Stimulated activated CD4-positive, alpha-beta T cell treated with anti-CD3 and anti-CD28 coated beads, Interleukin-4, amount 100 ng/mL, for 24 hours (primary cell): Measurements from ENCODE around the gene SSNA1.

Experiments
- DNase-seq: peaks from one replicate; pipeline ENCODE4 v3.0.0-alpha.2; 2020

SSNA1 gene

DNA sequence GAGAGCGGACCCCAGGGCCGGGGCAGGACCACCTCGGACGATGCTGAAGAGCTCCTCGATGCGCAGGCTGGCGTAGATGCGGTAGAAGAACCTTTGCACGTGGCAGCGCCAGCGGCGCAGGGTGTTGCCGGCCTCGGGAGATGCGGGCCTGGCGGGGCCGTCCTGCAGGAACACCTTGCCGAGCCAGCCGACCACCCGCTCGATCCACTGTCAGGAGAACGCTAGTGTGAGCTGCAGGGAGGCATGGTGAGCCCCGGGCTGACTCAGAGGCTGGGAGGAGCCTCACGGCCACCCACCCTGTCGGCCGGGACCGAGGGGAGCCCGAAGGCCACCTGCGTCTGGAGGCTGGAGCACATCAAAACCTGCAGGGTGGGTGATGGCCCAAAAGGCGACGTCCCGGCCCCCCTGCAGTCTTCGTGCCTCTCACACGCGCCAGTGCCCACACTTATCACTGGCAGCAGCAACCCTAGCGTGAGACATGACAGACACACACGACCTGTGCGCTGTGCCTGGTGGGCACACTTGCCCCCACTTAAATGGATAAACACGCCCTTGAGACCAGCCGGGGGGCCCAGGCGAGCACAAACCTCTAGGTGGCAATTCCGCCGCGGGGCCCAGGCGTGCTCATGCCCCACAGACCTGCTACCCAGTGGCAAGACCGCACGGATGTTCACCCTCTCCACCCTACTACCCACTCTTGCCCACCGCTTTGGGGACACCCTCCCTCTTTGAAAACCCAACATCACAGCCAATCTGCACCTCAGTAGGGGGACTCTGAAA, 3.4 kb upstream of the SSNA1 start:
- no peak for DNase-seq

DNA sequence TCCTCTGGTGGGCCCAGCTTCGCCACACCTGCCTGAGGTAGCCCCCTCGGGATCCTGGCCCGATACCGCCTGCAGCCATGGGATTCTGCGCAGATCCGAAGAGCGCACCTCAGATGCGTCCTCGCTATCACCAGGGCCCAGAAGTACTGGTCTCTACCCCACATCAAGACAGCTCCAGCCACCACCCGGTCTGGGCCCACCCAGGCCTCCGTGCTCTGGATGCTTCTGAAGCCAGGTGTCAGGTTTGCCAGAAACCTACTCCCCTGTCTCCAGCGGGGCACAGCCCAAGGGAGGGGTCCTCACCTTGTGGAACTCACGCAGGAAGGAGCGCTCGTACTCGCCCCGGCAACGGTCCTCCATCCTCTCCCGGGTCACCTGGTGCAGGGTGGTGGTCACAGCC, 2.6 kb upstream of the SSNA1 start:
- no peak for DNase-seq

DNA sequence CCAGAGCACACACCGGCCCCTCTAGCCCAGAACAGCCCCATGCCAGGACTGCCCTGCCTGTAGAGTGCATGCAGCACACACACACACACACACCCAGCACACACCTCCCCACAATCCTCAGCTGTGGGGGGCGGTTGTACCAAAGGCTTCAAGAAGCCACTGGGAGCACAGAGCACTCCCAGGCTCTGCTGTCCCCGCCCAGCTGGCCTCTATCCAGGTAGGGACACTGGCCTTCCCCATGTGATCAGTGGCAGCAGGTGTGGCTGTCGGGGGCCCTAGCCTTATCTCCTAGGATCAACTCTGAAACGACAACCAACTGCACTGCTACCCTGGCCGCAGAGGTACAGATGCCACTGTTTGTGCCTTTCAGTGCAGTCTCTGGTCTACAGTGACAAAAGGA, 2.1 kb upstream of the SSNA1 start:
- no peak for DNase-seq

DNA sequence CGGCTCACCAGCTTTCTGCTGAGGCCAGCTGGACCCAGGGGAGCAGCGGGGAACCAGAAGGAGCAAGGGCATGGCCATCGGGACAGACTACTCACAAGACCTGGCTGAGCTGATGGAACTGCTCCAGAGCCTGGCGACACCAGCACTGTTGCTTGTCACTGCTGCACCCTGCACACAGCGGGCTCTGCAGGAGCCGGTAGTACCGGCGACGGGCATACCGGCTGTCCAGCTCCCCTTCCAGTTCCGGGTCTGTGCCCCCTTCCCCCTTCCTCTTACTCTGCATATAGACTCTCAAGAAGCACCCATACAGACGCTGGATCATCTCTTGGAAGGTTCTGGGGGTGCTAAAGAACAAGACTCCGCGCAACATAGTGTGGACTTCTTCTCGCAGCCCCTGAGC, 1.1 kb upstream of the SSNA1 start:
- no peak for DNase-seq

DNA sequence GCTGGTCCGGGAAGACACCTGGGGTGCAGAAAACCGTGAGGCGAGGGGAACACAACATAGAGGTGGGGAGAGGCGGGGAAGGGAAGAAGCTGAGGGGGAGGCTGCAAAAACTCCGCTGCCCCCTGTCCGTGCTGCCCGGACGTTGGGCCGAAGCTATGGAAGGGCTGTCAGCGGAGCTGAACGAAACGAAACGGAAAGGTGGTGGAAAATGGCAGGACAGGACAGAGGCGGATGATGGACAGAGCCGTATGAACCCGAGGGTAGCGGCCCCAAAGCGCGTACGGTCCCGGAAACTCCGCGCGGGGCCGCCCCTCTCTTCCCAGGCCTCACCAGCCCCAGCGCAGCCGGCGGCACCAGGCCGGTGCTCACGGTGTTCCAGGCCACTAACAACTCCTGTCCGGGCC, 388 bp upstream of the SSNA1 start:
- DNase-seq = no peak

DNA sequence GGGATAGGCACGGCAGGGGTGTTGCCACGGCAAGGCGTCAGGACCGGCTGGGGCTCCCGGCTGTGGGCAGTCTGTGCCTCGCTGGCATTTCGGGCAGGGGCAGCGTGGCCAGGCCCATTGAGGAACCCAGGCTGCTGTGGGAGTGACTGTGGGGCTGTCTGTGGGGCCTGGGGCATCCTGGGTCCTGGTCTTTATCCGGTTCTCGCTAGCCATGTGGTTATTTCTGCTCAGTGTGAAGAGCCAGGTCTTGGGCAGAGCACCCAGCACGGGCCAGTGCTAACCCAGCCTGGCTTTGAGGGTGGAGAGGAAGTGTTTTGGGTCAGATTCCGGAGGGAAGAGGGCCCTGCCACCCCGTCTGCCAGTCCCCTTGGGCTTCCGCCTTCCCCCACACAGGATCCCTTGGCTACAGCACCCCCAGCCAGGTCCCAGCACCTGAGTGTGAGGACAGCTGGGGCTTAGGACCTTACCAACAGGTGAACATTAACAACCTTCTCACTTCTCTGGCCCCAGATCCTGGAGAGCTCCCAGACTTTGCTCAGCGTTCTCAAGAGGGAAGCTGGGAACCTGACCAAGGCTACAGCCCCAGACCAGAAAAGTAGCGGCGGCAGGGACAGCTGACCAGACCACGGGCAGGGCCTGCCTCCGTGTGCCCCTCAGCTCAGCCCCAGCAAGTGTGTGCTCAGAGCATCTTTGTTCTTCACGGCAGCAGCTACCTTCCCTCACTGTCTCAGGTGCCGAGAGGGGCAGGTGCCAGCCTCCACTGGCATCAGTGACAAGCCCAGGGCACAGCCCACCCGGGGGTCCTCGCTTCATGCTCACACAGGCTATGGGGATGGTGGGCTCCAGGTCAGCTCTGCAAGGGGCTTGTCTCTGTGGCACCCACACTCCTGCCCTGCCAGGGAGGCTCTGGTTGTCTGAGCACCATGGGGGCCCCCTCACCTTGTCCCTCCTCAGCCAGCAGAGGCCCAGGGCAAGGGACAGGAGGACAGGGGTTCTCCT, 1.1 kb downstream of the SSNA1 start:
- DNase-seq = no peak

DNA sequence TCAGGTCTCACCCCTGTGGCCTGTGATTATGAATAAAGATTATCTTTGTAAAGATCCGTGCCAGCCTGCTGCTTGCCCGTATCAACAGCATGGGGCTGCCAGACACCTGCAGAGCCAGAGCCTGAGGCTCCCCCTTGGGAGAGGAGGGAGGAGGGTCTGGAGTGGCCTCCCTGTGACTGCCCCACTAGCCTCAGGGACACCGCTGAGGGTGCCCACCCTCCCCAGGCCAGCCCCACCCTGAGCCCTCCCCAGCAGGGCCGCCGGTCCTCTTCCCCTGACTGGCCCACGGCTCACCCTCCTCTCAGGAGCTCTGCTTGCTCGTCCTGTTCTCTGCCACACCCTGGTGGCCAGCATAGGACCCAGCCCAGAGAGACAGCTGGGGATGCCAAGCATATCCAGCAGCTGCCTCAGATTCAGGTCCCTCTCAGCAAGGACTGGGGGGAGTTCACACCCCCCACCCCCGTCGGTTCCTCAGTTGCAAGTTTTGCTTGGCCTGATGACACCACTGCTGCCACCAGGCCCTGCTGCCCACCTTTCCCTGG, 1.9 kb downstream of the SSNA1 start:
- DNase-seq = no peak

DNA sequence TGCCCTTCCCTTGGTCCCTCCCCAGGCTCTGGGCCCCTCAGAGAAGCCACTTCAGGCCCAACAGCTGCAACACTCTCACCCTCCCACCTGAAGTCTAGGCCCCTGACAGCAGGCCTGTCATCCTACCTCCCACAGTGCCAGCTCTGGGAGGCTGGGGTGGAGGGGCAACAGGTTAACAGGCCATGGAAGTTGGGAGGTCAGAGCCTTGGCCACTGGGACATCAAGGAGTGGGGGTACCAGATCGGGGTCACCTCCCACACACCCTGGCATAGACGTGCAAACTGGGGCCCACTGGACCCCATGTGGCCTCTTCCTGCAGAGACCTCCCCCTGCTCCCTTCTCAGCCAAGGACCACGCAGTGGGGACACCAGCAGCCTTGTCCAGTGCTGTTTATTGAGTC, 2.8 kb downstream of the SSNA1 start:
- DNase-seq = no peak

DNA sequence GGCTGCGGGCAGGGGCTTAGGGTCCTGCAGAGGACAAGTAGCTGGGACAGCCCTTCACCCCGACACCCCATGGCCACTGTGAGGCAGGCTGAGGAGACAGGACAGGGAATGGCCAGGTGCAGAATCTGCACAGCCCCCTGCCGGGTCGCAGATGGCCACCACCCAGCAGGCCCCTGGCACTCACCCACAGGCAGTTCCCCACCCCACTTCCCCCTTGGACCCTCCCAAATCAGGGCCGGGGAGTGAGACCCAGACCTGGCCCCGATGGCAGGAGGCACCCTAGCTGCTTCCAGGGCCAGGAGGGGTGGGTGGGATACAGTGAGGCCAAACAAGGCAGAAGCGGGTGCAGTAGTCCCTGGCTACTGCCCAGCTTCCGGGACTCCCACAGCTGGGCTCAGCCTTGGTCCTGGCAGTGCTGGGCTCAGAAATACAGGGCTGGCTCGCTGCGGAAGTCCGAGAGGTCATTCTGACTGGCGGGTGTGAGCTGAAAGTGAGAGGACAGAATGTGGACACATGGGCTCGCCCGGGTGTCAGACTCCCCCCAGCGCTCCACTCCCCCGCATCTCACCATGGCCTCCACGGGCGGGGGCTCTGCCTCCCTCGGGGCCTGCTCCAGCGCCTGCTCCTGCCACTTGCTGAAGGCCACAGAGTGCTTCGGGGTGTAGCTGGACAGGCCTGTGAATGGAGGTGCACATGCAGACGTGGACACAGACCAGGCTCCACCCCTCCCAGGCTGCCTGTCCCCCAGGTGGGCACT, 3.4 kb downstream of the SSNA1 start:
- DNase-seq = no peak

DNA sequence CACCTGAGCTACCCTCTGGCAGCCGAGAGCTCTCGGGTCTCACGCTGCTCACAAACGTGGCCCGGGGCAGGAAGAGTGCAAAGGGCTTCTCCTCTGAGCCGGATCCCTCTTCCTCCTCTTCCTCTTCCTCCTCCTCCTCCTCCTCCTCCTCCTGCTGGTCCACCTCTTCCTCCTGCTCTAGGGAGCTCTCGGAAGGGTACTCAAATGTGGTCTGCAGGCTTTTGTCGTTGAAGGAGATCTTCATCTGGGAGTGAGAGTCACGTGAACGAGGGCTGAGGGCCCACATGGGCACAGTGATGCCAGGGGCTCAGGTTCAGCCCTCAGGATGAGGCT, 3.9 kb downstream of the SSNA1 start:
- DNase-seq = no peak

DNA sequence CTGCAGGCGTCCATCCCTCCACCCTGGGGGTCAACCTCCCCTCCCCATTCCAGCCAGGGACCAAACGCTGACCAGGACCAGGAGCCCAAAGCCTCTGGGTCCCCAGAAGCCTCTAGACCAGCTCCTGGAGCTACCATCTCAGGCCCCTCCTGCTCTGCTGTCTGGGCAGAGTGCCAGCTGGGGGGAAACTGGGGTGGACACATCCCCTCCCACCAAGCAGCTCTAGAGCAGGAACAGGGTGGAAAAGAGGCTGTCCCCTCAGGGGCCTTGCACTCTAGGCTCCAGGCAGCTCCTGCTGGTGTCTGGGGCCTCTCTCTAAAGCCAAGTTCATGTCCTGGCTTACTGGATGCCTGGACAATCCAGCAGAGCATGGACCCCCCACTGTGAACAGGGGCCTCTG, 4.4 kb downstream of the SSNA1 start:
- no peak for DNase-seq

DNA sequence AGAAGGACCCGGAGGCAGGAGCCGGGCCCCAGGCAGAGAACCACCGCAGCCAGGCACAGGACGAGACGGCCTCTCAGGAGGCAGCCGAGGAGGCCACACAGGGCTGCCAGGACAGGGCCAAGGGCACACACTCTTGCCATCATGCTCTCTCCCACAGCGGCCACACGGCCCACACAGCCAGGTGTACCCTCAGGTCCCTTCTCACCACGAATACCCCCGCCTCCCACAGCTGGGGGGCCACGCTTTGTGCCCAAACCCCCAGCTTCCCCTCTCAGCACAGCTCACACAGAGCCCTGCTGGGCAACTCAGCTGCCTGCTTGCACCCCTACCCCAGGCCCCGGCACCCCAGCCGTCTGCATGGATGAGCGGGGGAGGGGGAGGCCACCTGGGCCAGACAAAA, 5.3 kb downstream of the SSNA1 start:
- DNase-seq = no peak

DNA sequence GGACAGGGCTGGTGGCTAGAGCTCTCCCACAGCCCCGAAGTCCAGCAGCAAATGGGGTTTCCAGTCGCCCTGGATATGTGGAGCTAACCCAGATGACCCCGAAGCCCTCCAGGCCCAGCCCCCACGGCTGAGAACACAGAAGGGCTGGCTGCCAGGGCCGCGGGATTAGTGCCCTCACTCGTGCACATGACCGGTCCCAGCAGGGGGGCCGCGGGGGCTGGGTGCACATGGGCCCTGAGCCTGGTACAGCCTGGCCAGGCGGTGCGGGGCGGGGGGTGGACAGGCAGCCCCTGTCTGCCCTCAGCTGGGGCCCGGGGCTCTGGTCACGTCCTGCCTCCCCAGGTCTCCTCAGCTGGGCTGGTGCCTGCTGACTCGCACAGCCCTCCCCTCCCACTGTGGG, 5.9 kb downstream of the SSNA1 start:
- no peak for DNase-seq

DNA sequence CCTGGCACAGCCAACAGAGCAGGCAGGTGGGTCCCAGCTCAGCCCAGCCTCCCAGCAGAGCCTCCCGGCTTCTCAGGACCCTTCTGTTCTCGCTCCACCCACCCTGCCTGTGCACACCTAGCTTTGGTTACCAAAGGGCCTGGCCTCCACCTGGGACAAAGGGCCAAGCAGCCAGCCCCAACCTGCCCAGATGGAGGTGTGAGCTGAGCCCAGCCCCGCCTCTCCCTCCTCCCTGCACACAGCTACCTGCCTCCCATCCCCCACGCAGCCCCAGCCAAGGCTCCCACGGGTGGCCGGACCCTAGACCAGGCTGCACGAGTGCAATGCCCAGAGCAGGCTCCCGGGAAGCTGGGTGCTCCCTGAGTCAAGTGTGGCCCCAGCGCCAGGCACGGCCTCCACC, 6.4 kb downstream of the SSNA1 start:
- DNase-seq = no peak

DNA sequence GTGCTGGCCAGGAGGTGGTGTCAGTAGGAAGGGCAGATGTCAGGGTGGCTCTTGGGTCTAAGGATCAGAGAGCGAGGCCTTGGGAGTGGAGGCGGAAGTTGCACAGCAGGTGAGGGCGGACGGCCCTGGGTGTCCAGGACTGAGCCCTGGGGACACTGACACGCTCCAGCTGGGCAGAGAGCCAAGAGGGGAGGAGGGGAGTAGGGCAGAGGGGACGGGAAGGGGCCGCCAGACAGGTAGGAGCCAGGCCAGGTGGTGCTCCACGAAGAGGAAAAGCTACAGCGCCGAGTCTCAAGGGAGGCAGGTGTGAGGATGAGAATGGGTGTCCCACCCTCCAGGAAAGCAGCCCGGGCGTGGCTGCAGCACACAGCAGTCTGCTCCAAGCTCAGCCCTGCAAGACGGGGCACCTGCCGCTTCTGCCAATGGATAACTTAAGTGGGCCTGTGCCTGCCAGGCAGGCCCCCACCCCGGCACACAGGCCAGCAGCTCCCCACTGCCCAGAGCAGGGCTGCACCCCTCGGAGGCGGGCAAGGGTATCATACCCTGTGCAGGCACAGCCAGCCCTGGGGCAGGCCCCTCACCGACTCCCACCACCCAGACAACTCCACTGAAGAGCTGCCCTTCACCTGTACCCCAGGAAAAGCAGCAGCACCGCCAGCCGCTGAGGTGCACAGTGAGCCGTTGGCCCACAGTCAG, 7.2 kb downstream of the SSNA1 start:
- DNase-seq = no peak

DNA sequence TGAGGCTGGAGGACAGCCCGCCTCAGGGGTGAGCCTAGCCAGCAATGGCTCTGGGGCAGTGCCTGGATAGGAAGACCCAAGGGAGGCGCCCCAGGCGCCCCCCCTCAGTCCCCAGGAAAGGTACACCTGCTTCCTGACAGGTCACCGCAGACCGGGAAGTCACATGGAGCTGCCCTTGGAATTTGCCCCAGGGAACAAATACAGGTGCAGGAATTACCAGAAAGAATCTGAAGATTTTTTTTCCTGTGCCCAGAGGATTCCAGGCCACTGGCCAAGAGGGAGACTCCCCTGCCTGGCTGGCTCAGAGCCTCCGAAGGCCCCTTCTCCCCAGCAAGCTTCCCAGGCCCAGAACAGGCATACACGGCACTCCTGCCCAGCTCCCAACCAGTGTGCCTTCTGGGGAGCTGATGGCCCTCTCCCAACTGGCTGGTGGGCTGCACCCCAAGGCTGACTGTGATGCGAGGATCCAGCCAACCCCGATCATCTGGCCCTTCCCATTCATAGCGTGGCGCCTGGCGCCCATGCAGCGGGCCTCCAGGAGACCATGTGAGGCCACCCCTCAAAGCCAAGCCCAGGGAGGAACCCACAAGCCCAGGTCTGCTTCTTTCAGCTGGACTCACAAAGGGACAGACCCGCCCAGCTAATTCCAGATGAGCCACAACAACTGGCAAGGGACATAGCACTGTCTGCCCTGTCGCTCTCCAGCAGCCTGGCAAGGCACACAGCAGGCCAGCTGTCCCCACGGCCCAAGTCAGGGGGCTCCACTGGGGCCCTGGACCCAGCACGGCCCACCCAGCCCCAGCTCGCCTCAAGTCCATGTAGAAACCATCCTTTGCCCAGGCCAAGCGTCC, 9.8 kb downstream of the SSNA1 start:
- no peak for DNase-seq

DNA sequence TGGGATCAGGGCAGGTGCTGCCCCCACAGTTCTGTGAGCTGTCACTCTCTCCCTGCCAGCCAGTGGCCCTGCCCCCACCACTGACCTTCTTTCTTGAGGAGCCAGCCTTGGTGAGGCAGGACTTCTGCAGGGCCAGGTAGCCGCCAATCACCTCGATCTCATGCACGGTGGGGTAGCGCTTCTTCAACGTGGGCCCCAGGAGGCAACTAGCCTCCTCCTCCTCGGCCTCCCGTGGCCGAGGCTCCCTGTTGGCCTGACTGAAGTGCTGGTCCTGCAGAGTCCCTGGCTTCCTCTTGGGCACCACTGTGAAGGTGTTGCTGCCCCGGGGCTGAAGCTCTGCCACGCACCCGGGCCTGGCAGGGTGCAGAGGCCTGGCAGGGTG, 10.4 kb downstream of the SSNA1 start:
- no peak for DNase-seq

DNA sequence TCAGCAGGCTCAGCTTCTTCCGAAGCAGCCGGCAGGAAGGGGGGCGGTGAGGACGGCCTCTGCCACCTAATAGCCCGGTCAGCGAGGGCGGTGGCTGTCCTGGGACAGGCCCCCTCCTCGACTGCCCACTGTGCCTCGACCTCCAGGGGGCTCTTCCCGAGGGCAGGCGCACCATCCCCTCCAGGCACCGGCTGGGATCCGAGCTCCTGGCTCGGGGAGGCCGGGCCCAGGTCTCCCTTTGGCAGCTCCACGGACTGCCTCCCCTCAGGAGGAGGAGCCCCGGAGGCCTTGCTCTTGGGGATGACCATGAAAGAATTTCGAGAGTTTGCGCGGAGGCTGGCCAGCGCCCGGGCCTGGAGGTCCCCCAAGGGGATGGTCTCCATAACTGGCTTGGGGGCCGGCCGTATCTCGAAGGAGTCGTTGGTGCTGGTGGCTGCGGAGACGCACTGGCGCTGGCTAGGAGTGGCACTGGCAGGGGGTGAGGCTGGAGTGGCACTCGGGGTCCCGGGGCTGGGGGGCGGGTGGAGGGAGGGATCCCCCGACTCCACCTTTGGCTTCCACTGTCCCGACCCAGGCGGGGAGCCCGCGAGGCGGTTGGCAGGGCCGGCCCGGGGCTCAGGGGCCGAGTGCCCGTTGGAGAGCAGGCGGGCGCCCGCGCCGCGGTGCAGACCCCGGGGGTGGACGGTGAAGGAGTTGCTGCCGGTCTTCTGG, 11.1 kb downstream of the SSNA1 start:
- DNase-seq = no peak

DNA sequence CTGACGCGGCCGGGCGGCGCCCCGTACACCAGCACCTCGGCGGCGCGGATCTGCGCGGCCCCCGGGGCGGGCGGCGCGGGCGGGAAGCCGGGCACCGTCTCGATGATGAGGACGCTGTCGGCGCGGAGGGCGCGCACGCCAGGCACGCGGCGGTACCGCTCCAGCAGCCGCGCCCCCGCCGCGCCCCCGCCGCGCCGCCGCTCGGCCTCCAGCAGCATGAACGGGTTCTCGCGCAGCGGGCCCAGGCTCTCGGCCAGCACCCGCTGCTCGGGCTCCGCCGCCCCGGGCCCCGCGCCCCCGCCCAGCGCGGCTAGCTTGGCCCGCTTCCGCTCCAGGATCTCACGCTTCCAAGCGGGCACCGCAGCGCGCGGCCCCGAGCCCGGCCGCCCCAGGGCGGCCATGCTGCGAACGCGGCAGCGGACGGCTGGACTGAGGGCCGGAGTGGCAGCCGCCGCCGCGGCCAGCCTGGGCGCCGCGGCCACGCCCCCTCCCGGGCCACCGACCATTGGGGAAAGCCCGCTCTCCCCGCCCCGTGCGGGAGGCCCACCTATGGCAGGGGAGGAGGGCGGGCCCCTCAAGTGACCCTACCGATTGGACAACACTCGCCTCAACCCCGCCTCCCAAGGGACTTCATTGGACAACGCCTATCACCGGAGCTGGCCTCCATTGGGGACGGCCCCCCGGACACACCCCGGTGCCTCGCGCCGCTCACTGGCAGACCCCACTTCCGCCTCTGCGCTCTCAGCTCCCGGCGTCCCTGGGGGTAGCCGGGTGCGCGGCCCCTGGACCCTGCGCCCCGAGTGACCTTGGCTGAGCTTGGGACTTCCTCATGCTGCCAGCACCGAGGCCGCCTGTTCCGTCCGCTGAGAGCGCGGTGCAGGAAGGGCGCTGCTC, 12.1 kb downstream of the SSNA1 start, which contains the start of gene TPRN:
Gene TPRN (minus strand): TSS at position 431 of the 894 bp plus-strand sequence. CDS start 30 bp downstream, at position 401.
- peak; percentile 99 for DNase-seq
